Activated CD8-positive, alpha-beta memory T cell treated with anti-CD3 and anti-CD28 coated beads, Interleukin-2, amount 10 ng/mL, durations not matched to agents 7 days and 5 days (primary cell): ENCODE measurements around the gene CD33. TPM values are rescaled to one million over a fixed set of nuclear protein-coding genes. Genes with fewer than 3 reads are reported as not detected.
A peak's percentile ranks its signal among the peaks of the same experiment; 100 is the strongest.

ENCODE experiments used
- ATAC-seq: fragments of 150-1000 bp; cut with Tn5 transposase; one replicate; pipeline ENCODE4 v1.10.0; 2021; ENCODE audit warnings: moderate library complexity
- CTCF ChIA-PET: fragments of 350-600 bp; sonication (Branson Sonifier 250); formaldehyde crosslinking; loops from one replicate; lab custom pipeline; 2021; ENCODE audit warnings: antibody characterized with exemption; lab: Charles Lee
- DNase-seq: peaks from one replicate; pipeline ENCODE4 v3.0.0-alpha.2; 2020
- H3K27ac Mint-ChIP-seq: one replicate; pipeline ENCODE4 v1.8.0; 2021; ENCODE audit warnings: mild to moderate bottlenecking, mixed read lengths
- H3K27me3 Mint-ChIP-seq: one replicate; pipeline ENCODE4 v1.8.0; 2021; ENCODE audit warnings: mixed read lengths
- H3K36me3 Mint-ChIP-seq: one replicate; pipeline ENCODE4 v1.8.0; 2021; ENCODE audit warnings: mild to moderate bottlenecking, mixed read lengths
- H3K4me1 Mint-ChIP-seq: one replicate; pipeline ENCODE4 v1.8.0; 2021; ENCODE audit warnings: mixed read lengths
- H3K4me3 Mint-ChIP-seq: one replicate; pipeline ENCODE4 v1.8.0; 2021; ENCODE audit warnings: mild to moderate bottlenecking, moderate library complexity, mixed read lengths
- H3K9me3 Mint-ChIP-seq: one replicate; pipeline ENCODE4 v1.8.0; 2022; ENCODE audit warnings: low read depth, mixed read lengths
- total RNA-seq, 2 experiments: library from RNA; stranded (reverse); gene quantifications; one replicate each; pipeline ENCODE4 v1.2.3, GENCODE V29; 2021

CD33 gene
- total RNA-seq, 2 experiments from 2014 or later = 0.96 to 6.2 TPM

DNA sequence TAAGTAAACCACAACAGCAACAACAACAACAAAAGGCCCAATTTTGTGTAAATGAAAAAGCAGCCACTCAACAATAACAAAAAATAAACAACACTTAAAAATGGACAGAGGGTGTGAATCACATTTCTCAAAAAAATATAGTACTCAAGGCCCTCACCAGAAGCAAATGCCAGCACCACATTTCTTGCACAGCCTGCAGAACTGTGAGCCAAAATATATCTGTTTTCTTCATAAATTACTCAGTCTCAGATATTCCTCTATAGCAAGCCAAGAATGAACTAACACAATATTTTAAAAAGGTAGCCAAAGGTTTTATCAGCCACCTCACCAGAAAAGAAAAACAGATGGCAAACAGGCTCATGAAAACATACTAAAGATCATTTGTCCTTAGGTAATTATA, 3.9 kb upstream of the CD33 start:
- no peaks in the 10 kb centered on the region for H3K9me3 Mint-ChIP-seq
- H3K4me1 Mint-ChIP-seq = peaks cover 26% of the 10 kb centered on the region
- DNase-seq = no peak
- H3K4me3 Mint-ChIP-seq = no peak overlapping the region
- CTCF ChIA-PET = no interaction called here
- H3K36me3 Mint-ChIP-seq = no peaks in the 10 kb centered on the region
- peaks cover 75% of the 10 kb centered on the region for H3K27me3 Mint-ChIP-seq
- no peak for ATAC-seq
- H3K27ac Mint-ChIP-seq = no peak overlapping the region

DNA sequence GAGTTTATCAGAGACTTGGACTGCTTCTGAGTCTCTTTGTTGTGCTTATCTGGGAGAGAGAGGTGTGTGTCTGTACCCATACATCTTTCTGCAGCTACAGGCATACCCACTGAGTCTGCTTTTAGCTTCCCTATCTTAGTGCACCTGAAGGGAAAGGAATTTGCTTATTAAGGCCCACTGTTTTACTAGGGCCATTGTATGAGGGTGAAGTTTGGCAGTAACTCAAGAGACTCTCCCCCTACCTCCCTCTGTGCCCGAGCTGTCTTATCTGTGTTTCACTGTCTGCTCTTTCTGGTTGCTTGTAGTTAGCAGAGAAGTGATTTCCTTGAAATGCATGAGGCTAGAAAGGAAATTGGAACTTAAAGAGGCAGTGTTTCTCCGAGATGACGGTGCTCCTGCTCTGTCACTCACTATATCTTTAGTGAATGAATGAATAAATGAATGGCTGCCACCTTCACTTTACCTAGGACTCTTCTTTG, 678 bp upstream of the CD33 start:
- Mint-ChIP-seq H3K4me3 (no peak overlapping the region), H3K27ac (no peak overlapping the region), H3K36me3 (no peaks in the 10 kb centered on the region), H3K27me3 (peaks cover 88% of the 10 kb centered on the region), H3K4me1 (peaks cover 42% of the 10 kb centered on the region), H3K9me3 (no peaks in the 10 kb centered on the region)
- CTCF ChIA-PET = interaction anchor here (0.9 kb wide), 1 partner anchor 10 kb away, joined by 3 read pairs; no protein-coding TSS in a partner anchor
- ATAC-seq (no peak), DNase-seq (no peak)

DNA sequence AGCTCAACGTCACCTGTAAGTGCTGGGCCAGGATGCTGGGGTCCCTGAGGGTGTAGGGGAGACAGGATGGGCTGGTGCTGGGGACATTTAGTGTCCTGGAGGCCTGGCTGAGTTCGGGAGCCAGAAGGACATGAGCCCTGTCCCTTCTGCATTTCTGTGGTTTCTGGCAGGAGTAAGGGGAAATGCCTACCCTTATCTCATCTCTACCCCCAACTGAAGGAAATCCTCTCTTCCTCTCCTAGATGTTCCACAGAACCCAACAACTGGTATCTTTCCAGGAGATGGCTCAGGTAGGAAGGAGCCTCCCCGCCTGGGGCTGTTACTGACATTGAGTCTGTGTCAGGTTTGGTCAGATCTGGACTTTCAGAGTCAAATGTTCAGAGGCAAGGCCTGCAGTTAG, 1.2 kb downstream of the CD33 start:
- no peak for DNase-seq
- Mint-ChIP-seq H3K9me3 (no peaks in the 10 kb centered on the region), H3K27me3 (peaks cover 89% of the 10 kb centered on the region), H3K27ac (peak overlapping the region; percentile 44), H3K4me1 (peaks cover 39% of the 10 kb centered on the region), H3K4me3 (peak overlapping the region; percentile 55), H3K36me3 (no peaks in the 10 kb centered on the region)
- CTCF ChIA-PET = interaction anchor here (1.0 to 1.8 kb wide), 2 partner anchors 32 to 33 kb away, joined by 3 to 8 read pairs; no protein-coding TSS in a partner anchor
- peak; percentile 23 for ATAC-seq

DNA sequence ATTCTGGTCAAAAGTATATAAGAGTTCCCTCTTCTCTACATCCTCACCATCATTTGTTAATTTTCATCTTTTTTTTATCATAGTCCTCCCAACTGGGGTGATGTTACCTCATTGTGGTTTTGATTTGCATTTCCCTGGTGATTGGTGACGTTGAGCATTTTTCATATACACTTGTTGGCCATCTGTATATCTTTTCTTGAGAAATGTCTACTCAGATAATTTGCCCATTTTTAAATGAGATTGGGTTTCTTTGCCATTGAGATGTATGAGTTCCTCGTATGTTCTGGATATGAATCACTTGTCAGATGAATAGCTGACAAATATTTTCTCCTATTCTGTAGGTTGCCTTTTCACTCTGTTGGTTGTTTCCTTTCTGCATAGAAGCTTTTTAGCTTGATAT, 2.4 kb downstream of the CD33 start:
- Mint-ChIP-seq H3K4me1 (peaks cover 39% of the 10 kb centered on the region), H3K36me3 (peaks cover 2% of the 10 kb centered on the region), H3K27ac (peak overlapping the region; percentile 42), H3K9me3 (no peaks in the 10 kb centered on the region), H3K27me3 (peaks cover 88% of the 10 kb centered on the region), H3K4me3 (no peak overlapping the region)
- CTCF ChIA-PET = interaction anchor here (1.8 kb wide), 1 partner anchor 32 kb away, joined by 8 read pairs; no protein-coding TSS in a partner anchor
- no peak for DNase-seq
- peak; percentile 51 for ATAC-seq

DNA sequence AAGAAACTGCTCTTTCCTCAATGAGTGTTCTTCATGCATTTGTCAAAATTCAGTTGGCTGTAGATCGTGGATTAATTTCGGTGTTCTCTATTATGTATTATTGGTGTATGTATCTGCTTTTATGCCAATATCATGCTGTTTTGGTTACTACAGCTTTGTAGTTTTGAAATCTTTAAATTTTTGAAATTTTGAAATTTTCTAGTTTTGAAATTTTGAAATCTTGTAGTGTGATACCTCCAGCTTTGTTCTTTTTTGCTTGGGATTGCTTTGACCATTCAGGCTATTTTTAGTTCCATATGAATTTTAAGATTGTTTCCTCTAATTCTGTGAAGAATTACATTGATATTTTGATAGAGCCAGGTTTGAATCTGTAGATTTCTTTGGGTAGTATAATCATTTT, 3.1 kb downstream of the CD33 start:
- no peak overlapping the region for H3K4me3 Mint-ChIP-seq
- peaks cover 89% of the 10 kb centered on the region for H3K27me3 Mint-ChIP-seq
- H3K9me3 Mint-ChIP-seq = no peaks in the 10 kb centered on the region
- peaks cover 4% of the 10 kb centered on the region for H3K36me3 Mint-ChIP-seq
- H3K4me1 Mint-ChIP-seq = peaks cover 39% of the 10 kb centered on the region
- no peak for ATAC-seq
- H3K27ac Mint-ChIP-seq = no peak overlapping the region
- DNase-seq = no peak
- CTCF ChIA-PET = no interaction called here

DNA sequence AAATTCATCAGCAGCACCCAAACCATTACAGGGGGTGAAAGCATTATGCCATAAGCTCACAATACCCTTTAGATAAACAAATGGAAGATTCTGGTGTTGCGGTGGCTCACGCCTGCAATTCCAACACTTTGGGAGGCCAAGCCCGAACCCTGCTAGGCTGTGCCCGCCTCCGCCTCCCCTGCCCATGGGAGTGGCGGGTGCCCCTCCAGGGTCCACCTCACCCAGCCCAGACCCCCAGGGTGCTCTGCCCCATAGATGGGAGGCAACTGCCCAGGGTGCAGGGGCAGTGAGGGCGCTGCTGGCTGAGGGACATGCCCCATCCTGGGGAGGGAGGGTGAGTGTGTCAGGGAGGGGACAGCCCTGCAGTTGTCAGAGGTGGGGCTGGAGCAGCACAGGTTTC, 16.0 kb downstream of the CD33 start:
- Mint-ChIP-seq H3K4me1 (peaks cover 22% of the 10 kb centered on the region), H3K27me3 (peaks cover 22% of the 10 kb centered on the region), H3K27ac (no peak overlapping the region), H3K9me3 (no peaks in the 10 kb centered on the region), H3K4me3 (no peak overlapping the region), H3K36me3 (peaks cover 11% of the 10 kb centered on the region)
- DNase-seq (no peak), ATAC-seq (no peak)
- CTCF ChIA-PET = no interaction called here

DNA sequence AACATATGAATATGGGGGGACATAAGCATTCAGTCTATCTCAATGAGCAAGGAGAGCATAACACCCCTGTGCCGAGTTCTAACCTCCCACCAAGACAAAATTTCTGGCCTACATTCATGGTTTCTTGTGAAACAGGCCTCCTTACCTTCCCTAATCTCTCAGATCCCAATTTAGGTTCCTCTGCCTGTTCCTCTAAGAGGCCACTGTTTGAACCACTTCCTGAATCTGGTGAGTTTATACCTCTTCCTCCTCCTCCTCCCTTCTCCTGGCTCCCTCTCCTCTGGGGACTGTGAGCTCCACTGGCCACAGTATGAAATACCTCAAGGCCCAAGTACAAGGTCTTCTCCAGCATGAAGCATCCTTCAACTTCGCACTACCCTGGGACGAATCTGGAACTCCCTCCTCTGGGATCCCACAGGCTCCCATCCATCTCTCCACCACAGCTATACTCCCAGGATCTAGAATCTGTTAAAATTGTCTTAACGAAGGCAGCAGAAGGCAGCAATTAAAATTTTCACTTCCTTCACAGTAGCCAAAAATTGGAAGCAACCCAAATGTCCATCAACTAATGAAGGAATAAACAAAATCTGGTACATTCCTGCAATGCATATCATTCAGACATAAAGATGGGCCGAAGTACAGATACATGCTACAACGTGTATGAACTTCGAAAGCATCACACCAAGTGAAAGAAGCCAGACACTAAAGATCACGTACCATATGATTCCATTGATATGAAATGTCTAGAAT, 18.2 kb downstream of the CD33 start:
- Mint-ChIP-seq H3K4me1 (peaks cover 43% of the 10 kb centered on the region), H3K36me3 (peaks cover 11% of the 10 kb centered on the region), H3K27me3 (peaks cover 22% of the 10 kb centered on the region), H3K9me3 (no peaks in the 10 kb centered on the region), H3K27ac (no peak overlapping the region), H3K4me3 (no peak overlapping the region)
- DNase-seq (no peak), ATAC-seq (no peak)
- CTCF ChIA-PET = interaction anchor here (1.1 to 4.5 kb wide), 2 partner anchors 10 to 16 kb away, joined by 3 to 38 read pairs; no protein-coding TSS in a partner anchor

DNA sequence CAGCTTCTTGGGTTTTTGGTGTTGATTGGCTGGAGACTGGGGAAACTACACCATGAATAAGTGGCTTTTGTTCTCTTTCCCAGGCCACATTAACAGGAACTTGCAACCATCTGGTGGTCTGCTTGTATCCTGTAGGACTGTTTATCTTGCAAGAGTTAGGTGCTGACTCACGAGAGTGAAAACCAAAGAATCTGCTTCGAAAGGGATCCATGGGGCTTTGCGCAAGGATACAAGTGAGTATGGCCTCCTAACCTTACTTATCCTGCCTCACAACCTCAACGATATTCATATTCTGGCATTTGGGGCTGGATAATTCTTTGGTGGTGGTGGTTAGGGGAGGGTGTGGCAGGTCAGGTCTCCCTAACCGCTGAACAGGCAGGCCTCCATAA, 21.3 kb downstream of the CD33 start:
- DNase-seq = peak; percentile 65

DNA sequence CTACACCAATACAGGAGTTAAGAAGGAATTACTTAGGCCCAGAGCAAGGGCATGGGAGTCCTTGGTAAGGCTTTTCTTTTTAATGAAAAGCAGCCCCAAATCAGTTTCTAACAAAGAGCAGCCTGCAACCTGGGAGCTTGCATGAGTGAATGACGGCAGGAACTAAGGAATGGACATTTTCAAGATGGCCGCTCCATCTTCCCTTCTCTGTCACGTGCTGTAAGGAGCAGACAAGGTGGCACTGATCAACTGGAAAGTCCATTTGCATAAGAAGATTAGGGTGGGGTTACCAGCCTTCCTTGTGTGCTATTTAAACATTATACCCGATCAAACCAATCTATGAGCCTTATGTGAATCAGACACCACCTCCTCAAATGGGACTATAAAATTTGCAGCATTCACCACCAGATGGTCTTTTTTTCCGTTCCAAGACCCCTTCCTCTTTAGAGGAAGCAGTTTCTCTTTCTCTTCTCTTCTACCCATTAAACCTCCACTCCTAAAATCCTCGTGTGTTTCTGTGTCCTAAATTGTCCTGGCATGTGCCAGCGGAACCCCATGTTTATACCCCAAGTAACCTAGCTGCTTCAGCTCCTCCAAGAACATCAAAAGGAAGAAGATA, 23.2 kb downstream of the CD33 start:
- ATAC-seq = no peak
- no peak for DNase-seq
- CTCF ChIA-PET = interaction anchor here (1.0 to 2.5 kb wide), 4 partner anchors 10 to 124 kb away, joined by 3 to 14 read pairs (median 5); partner anchors contain the start of gene NKG7
- Mint-ChIP-seq H3K27ac (peak overlapping the region; percentile 79), H3K4me1 (peaks cover 77% of the 10 kb centered on the region), H3K9me3 (peaks cover 3% of the 10 kb centered on the region), H3K4me3 (no peak overlapping the region), H3K36me3 (peaks cover 14% of the 10 kb centered on the region), H3K27me3 (peaks cover 10% of the 10 kb centered on the region)

More for the DNA sequence above, 21.3 kb downstream of the CD33 start:
- ATAC-seq = peak; percentile 61
- H3K4me3 Mint-ChIP-seq = peak overlapping the region; percentile 47
- H3K27ac Mint-ChIP-seq = peak overlapping the region; percentile 84
- CTCF ChIA-PET = interaction anchor here (1.9 to 4.5 kb wide), 2 partner anchors 13 to 88 kb away, joined by 10 to 38 read pairs; no protein-coding TSS in a partner anchor
- H3K36me3 Mint-ChIP-seq = peaks cover 15% of the 10 kb centered on the region
- peaks cover 3% of the 10 kb centered on the region for H3K9me3 Mint-ChIP-seq
- H3K4me1 Mint-ChIP-seq = peaks cover 66% of the 10 kb centered on the region
- peaks cover 22% of the 10 kb centered on the region for H3K27me3 Mint-ChIP-seq

DNA sequence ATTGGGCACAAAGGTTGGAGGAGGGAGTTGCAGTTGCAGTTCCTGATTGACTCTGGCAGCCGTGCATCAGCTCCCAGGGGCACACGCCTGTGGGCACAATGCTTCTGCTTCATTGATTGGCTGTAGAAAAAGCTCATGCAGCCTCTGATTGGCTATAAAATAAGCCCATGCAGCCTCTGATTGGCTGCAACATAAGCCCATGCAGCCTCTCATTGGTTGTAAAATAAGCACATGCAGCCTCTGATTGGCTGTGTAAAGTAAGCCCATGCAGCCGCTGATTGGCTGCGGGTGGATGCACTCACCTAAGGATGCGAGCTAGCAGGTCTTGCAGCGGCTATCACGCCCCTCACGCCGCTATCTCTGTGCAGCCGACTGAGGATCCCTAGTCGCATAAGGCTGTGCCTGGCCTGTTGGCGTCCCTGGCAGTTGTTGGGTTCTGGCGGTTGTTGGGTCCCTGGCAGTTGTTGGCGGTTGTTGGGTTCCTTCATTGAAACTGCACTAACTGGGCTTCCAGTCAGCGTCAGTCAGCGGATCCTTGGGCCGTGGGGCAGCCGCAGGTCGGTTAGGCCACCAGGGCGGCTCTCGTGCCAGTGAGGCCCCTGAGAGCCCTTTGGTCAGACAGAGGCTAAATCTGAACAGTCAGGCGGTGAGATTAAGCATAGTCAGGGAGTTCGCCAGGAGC, 26.0 kb downstream of the CD33 start, which contains the start of gene SIGLECL1:
TSS of gene SIGLECL1 (plus strand) at position 295 of the 682 bp plus-strand sequence. CDS start 12,993 bp downstream, outside the sequence.
- H3K36me3 Mint-ChIP-seq = peaks cover 12% of the 10 kb centered on the region
- H3K27ac Mint-ChIP-seq = peak within 1 kb of the TSS; percentile 25
- no peak within 1 kb of the TSS for H3K4me3 Mint-ChIP-seq
- peaks cover 3% of the 10 kb centered on the region for H3K9me3 Mint-ChIP-seq
- H3K4me1 Mint-ChIP-seq = peaks cover 82% of the 10 kb centered on the region
- no peaks in the 10 kb centered on the region for H3K27me3 Mint-ChIP-seq
- no peak for ATAC-seq
- CTCF ChIA-PET = interaction anchor here (1.2 to 2.8 kb wide), 2 partner anchors 8 to 93 kb away, joined by 3 to 11 read pairs; no protein-coding TSS in a partner anchor
- DNase-seq = no peak

DNA sequence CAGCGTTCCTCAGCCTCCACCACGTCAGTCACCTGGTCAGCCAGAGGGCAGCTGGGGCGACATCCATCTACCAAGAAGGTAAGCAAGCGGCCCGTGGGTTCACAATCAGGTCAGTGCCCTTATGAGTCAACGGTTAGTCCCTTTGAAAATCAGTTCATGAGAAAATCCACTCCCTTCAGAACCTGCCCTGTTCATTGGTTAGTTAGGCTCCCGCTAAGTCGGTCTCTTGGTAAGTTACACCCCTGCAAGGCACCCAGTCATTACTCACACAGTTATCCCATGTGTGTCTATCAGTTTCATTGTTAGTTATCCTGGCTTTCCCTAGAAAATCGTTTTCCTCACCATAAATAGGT, 26.6 kb downstream of the CD33 start:
- H3K4me1 Mint-ChIP-seq = peaks cover 82% of the 10 kb centered on the region
- no peak for DNase-seq
- H3K36me3 Mint-ChIP-seq = peaks cover 12% of the 10 kb centered on the region
- CTCF ChIA-PET = interaction anchor here (1.2 to 2.8 kb wide), 2 partner anchors 8 to 93 kb away, joined by 3 to 11 read pairs; no protein-coding TSS in a partner anchor
- H3K27me3 Mint-ChIP-seq = no peaks in the 10 kb centered on the region
- peaks cover 3% of the 10 kb centered on the region for H3K9me3 Mint-ChIP-seq
- ATAC-seq = no peak
- no peak overlapping the region for H3K4me3 Mint-ChIP-seq
- no peak overlapping the region for H3K27ac Mint-ChIP-seq

DNA sequence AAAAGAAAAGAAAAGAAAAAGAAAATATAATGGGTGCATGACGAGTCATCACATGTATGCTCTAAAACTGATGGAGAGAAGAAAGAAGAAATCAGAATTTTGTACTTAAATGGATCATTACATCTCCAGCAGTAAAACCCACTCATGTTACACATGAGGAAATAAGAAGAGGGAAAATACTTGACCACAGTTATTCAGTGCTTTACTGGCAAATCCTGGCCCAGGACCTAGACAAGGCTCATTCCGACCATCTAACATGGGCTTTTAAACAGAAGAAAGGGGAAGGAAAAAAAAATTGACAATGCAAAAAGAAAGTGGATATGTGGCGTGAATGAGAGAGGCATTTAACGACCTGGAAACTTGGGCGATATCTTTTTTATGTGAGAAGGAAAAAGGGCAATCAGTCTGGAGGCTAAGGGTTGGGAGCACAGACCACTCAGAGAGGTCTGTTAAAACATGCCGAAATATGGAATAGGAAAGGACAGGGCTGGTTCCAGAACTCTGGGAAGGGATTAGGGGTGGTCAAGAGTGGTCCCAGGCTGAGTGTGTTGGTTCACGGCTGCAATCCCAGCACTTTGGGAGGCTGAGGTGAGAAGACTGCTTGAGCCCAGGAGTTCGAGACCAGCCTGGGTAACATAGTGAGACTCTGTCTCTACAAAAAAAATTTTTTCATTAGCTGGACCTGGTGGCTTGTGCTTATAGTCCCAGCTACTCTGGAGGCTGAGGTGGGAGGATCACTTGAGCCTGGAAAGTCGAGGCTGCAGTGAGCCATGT, 27.6 kb downstream of the CD33 start:
- no peak for DNase-seq
- H3K9me3 Mint-ChIP-seq = peaks cover 3% of the 10 kb centered on the region
- peaks cover 14% of the 10 kb centered on the region for H3K36me3 Mint-ChIP-seq
- CTCF ChIA-PET = interaction anchor here (1.1 to 1.7 kb wide), 4 partner anchors 84 to 156 kb away, joined by 3 to 15 read pairs (median 4); no protein-coding TSS in a partner anchor
- no peak overlapping the region for H3K4me3 Mint-ChIP-seq
- ATAC-seq = no peak
- peaks cover 80% of the 10 kb centered on the region for H3K4me1 Mint-ChIP-seq
- H3K27me3 Mint-ChIP-seq = no peaks in the 10 kb centered on the region
- H3K27ac Mint-ChIP-seq = peak overlapping the region; percentile 92
